Measurements from ENCODE around the gene NOC4L.

- TF ChIP-seq CTCF (IDR thresholded peaks at IDR 0.05) (no peak), KAT7 (CRISPR knock-in tag; IDR thresholded peaks at IDR 0.05; ENCODE audit: borderline replicate concordance) (no peak), CREM (CRISPR knock-in tag; IDR thresholded peaks at IDR 0.05) (no peak), NFE2L1 (CRISPR knock-in tag; IDR thresholded peaks at IDR 0.05) (no peak), NR2C2 (CRISPR knock-in tag; IDR thresholded peaks at IDR 0.05) (no peak), RELA (CRISPR knock-in tag; IDR thresholded peaks at IDR 0.05; ENCODE audit: borderline replicate concordance) (no peak), CBFB (CRISPR knock-in tag; IDR thresholded peaks at IDR 0.05; ENCODE audit: low read depth) (no peak), ELF4 (CRISPR knock-in tag; IDR thresholded peaks at IDR 0.05; ENCODE audit: low read depth) (no peak), TP53 (CRISPR knock-in tag; IDR thresholded peaks at IDR 0.05) (no peak), ATF1 (CRISPR knock-in tag; IDR thresholded peaks at IDR 0.05) (no peak)
Measured at GRCh38 chr12:132159555-132160003, 15.3 kb downstream of the NOC4L start.
